Measurements from ENCODE around the gene PSMD9. TPM values are rescaled to one million over a fixed set of nuclear protein-coding genes. Genes with fewer than 3 reads are reported as not detected.
A peak's percentile ranks its signal among the peaks of the same experiment; 100 is the strongest.
"Not testable (repeated sequence)": the region's sequence is repeated elsewhere in the genome, so short reads cannot be mapped to it uniquely, and the experiment has no call there.

Gene PSMD9
- total RNA-seq, 2 donors from 2014 or later = 68.2 to 73.3 TPM

GRCh38 chr12:121845701-121846100 is 42.9 kb upstream of the PSMD9 start:
- Histone ChIP-seq H3K36me3 (no peaks in the 10 kb centered on the region), H3K9me3 (no peaks in the 10 kb centered on the region), H3K27me3 (replicated peaks; ENCODE audit: insufficient read depth) (no peaks in the 10 kb centered on the region), H3K4me3 (no peak overlapping the region), H3K27ac (no peak overlapping the region), H3K4me1 (replicated peaks) (no peaks in the 10 kb centered on the region)
- WGBS = 88% methylated on average over 1 of the region's 1 CpG
- DNase-seq (ENCODE audit: low spot score) = no peak
- intact Hi-C loops (cut with DNase I) = no loop called here
- TF ChIP-seq POLR2AphosphoS5 (IDR thresholded peaks at IDR 0.05) (no peak), CTCF (IDR thresholded peaks at IDR 0.05) (no peak), POLR2A (IDR thresholded peaks at IDR 0.05) (no peak)

GRCh38 chr12:121849211-121849610 is 39.4 kb upstream of the PSMD9 start:
- no peaks in the 10 kb centered on the region for H3K27me3 ChIP-seq (replicated peaks; ENCODE audit: insufficient read depth)
- intact Hi-C loops (cut with DNase I) = no loop called here
- no peak overlapping the region for H3K27ac ChIP-seq
- DNase-seq (ENCODE audit: low spot score) = no peak
- H3K4me1 ChIP-seq (replicated peaks) = no peaks in the 10 kb centered on the region
- no peaks in the 10 kb centered on the region for H3K36me3 ChIP-seq
- H3K4me3 ChIP-seq = no peak overlapping the region
- no peaks in the 10 kb centered on the region for H3K9me3 ChIP-seq
- no peak for TF ChIP-seq CTCF (IDR thresholded peaks at IDR 0.05)
- TF ChIP-seq POLR2AphosphoS5 (IDR thresholded peaks at IDR 0.05) = no peak
- TF ChIP-seq POLR2A (IDR thresholded peaks at IDR 0.05) = no peak
- WGBS = 95% methylated on average over 6 of the region's 6 CpGs

DNA sequence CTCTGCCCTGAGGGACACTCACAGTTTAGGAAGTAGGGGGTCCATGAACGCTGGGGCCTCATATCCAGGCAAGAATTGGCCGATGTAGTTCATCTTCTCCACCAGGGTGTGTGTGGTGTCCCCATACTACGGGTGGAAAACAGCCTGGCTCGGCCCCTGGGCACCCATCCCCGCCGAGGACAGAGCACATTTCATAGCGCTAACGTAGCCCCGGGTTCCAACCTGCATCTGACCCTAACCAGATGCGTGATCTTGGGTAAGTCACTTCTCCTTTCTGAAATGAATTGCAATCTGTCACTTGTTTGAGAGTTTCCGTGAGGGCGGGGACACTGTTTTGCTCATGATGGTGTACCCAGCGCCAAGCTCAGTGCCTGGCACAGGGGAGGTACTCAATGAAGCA is 38.9 kb upstream of the PSMD9 start:
- Histone ChIP-seq H3K27me3 (replicated peaks; ENCODE audit: insufficient read depth) (no peaks in the 10 kb centered on the region), H3K27ac (no peak overlapping the region), H3K9me3 (no peaks in the 10 kb centered on the region), H3K4me3 (no peak overlapping the region), H3K36me3 (no peaks in the 10 kb centered on the region), H3K4me1 (replicated peaks) (no peaks in the 10 kb centered on the region)
- intact Hi-C loops (cut with DNase I) = no loop called here
- TF ChIP-seq POLR2A (IDR thresholded peaks at IDR 0.05) = no peak
- TF ChIP-seq CTCF (IDR thresholded peaks at IDR 0.05) = no peak
- no peak for TF ChIP-seq POLR2AphosphoS5 (IDR thresholded peaks at IDR 0.05)
- no peak for DNase-seq (ENCODE audit: low spot score)
- 83% methylated on average over 13 of the region's 13 CpGs for WGBS

GRCh38 chr12:121852392-121852791 is 36.2 kb upstream of the PSMD9 start:
- intact Hi-C loops (cut with DNase I); H3K4me3 ChIP-seq; H3K4me1 ChIP-seq (replicated peaks); DNase-seq (ENCODE audit: low spot score); H3K27me3 ChIP-seq (replicated peaks; ENCODE audit: insufficient read depth); H3K27ac ChIP-seq; H3K9me3 ChIP-seq; H3K36me3 ChIP-seq: not testable (repeated sequence)
- 59% methylated on average over 3 of the region's 3 CpGs for WGBS

- no peaks in the 10 kb centered on the region for H3K4me1 ChIP-seq (replicated peaks)
- no peak overlapping the region for H3K27ac ChIP-seq
- whole genome bisulfite sequencing = 93% methylated on average over 11 of the region's 11 CpGs
- no peaks in the 10 kb centered on the region for H3K9me3 ChIP-seq
- H3K36me3 ChIP-seq = no peaks in the 10 kb centered on the region
- intact Hi-C loops (cut with DNase I) = no loop called here
- no peak for DNase-seq (ENCODE audit: low spot score)
- H3K4me3 ChIP-seq = no peak overlapping the region
- TF ChIP-seq POLR2AphosphoS5 (IDR thresholded peaks at IDR 0.05) = no peak
- H3K27me3 ChIP-seq (replicated peaks; ENCODE audit: insufficient read depth) = no peaks in the 10 kb centered on the region
Observed at GRCh38 chr12:121857322-121858246, 31.0 kb upstream of the PSMD9 start.

GRCh38 chr12:121858318-121858661 is 30.3 kb upstream of the PSMD9 start:
- H3K27ac ChIP-seq = peak overlapping the region; percentile 66 to 72
- WGBS = 90% methylated on average over 10 of the region's 10 CpGs
- intact Hi-C loops (cut with DNase I) = no loop called here
- H3K4me1 ChIP-seq (replicated peaks) = no peaks in the 10 kb centered on the region
- no peaks in the 10 kb centered on the region for H3K36me3 ChIP-seq
- no peak overlapping the region for H3K4me3 ChIP-seq
- no peaks in the 10 kb centered on the region for H3K9me3 ChIP-seq
- no peak for TF ChIP-seq POLR2AphosphoS5 (IDR thresholded peaks at IDR 0.05)
- TF ChIP-seq CTCF (IDR thresholded peaks at IDR 0.05) = no peak
- TF ChIP-seq POLR2A (IDR thresholded peaks at IDR 0.05) = no peak
- H3K27me3 ChIP-seq (replicated peaks; ENCODE audit: insufficient read depth) = no peaks in the 10 kb centered on the region
- DNase-seq (ENCODE audit: low spot score) = no peak
